ENCODE results near the gene TAS2R41.
"Not testable (repeated sequence)": the region's sequence is repeated elsewhere in the genome, so short reads cannot be mapped to it uniquely, and the experiment has no call there.

TAS2R41 gene

DNA sequence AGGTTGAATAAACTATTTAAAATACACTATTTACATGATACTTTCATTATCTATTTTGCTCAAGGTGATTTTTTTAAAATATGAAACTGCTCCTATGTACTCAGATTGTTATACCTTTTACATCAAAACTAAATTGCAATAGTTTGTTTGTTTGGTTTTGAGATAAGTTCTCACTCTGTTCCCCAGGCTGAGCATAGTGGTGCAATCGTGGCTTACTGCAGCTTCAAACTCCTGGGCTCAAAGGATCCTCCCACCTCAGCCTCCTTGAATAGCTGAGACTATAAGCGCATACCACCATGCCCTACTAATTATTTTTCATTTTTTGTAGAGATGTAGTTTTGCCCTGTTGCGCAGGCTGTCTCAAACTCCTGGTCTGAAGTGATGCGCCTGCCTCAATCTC lies 21.7 kb upstream of the TAS2R41 start:
- in situ Hi-C loops (cut with MboI; ENCODE audit: low sequenced_read_pairs) = no loop called here

- in situ Hi-C loops (cut with MboI; ENCODE audit: low sequenced_read_pairs) = no loop called here
Measured at GRCh38 chr7:143456992-143457793, 20.5 kb upstream of the TAS2R41 start.

DNA sequence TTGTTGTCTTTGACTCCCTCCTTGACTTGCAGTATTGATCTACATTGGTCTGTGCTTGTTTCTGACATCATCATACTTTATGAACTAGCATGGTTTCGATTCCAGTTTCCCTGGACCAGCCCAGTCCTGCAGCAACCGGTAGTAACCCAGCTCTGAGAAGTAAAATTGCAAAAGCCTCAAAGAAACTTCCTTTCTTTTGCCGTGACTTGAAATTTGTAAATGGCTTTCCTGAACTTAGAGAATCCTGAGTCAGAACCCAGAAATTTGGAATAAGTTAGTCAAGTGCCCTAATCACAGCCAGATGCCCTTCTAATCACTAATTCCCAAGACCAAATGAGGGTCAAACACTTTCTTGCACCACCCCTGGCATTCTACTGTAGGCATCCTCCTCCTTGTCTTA lies 19.4 kb upstream of the TAS2R41 start:
- in situ Hi-C loops (cut with MboI; ENCODE audit: low sequenced_read_pairs) = no loop called here

- in situ Hi-C loops (cut with MboI; ENCODE audit: low sequenced_read_pairs) = no loop called here
Measured at GRCh38 chr7:143458681-143459080, 19.0 kb upstream of the TAS2R41 start.

DNA sequence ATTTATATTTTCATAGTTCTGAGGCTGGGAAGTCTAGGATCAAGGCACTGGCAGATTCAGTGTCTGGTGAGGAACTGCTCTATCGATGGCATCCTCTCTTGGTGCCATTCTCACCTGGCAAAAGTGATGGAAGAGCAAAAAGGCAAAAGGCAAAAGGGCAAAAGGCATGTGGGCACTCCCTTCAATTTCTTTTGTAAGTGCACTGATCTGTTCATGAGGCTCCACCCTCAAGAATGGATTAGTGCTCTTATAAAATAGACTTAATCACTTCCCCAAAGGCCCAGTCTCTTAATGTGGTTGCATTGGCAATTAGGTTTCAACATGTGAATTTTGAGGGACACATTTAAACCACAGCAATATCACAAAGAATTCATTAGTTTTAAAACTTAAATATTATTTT lies 18.3 kb upstream of the TAS2R41 start:
- in situ Hi-C loops (cut with MboI; ENCODE audit: low sequenced_read_pairs) = no loop called here

DNA sequence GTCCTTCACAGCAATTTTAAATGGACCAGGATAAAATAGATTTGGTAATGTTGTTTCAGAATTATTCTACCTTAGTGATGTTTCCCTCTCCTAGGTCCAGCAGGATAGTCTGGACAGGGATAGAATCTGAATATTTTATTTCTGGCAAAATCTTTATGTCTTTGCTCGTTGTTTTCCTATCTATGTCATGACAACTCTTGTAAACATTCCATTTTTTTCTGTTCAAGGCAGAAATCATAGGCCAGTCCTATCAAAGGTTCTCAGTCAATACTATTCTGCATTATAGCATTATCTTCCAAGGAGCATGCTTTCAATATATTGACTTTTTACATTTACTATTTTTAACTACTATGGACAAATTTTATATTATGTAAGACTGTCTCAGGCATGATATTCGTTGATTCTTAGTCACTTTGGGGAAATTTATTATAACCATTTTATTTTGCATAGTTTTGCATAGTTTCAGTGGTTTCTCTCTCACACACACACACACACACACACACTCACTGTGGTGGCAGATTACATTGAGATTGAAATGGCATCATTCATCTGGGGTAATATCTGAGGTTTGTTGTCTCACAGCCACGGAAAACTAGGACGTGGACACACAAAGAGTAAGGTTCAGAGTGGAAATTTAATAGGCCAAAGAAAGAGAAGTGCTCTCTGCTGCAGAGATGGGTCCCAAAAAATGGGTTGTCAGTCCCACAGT lies 17.2 kb upstream of the TAS2R41 start:
- in situ Hi-C loops (cut with MboI; ENCODE audit: low sequenced_read_pairs) = no loop called here

DNA sequence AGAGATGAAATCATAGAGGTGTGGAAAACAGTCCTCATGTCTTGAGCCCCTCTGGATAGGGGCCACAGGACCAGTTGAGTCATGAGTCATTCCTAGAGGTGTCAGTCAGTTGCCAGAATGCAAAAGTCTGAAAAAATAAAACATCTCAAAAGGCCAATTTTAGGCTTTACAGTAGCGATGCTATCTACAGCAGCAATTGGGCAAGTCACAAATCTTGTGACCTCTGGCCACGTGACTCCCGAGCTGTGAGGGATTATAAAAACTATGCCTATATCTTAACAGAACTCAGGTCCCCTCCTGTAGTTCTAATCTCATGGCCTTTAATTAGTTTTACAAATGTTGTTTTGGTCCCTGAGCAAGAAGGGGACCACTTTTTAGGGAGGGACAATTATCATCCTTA lies 15.6 kb upstream of the TAS2R41 start:
- in situ Hi-C loops (cut with MboI; ENCODE audit: low sequenced_read_pairs) = no loop called here

GRCh38 chr7:143463556-143463955 lies 14.1 kb upstream of the TAS2R41 start:
- in situ Hi-C loops (cut with MboI; ENCODE audit: low sequenced_read_pairs) = no loop called here

- in situ Hi-C loops (cut with MboI; ENCODE audit: low sequenced_read_pairs) = no loop called here
Measured at GRCh38 chr7:143463957-143464356, 13.7 kb upstream of the TAS2R41 start.

DNA sequence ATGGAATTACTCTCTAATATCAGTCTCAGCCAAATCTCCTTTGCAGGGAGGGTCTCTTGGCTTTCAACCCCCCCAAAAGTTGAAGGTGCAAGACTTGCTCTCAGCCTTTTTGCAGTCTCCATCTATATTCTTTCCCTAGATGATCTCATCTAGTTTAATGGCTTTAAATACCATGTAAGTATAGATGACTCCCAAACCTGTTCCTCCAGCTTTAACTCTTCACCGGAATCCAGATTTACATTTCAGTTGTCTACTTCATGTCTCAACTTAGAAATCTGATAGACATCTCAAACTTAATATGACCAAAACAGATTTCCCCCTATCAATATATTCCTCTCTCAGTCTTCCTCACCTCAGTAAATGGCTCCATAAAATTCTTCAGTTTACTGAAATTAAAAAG lies 9.9 kb upstream of the TAS2R41 start:
- in situ Hi-C loops (cut with MboI; ENCODE audit: low sequenced_read_pairs) = no loop called here

DNA sequence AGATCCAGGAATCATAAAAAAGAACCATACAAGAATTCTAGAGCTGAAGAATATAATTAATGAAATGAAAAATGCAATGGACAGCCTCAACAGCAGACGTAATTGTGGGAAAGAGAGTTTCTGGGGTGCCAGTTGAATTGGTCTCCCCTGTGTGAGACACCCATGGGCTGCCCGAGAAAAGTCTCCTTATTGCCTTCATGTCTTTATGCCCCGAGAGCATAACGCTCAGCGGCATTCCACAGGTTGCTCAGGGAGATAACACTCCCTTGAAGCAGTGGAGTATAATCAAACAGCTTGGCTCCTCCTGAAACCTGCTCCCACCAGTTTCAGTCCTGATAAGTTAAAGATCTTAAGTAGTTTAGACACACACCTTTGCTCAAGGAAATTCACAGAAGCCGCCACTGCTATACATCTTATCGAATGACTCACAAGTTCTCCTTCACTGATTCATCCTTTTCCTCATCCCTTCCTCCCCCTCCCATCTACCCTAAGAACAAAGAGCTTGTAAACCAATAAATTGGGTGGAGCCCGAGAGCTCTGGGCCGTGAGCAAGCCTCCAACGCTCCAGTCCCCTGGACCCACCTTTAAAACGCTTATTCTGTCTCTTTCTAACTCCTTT lies 5.5 kb upstream of the TAS2R41 start:
- in situ Hi-C loops (cut with MboI; ENCODE audit: low sequenced_read_pairs) = not testable (repeated sequence)

- in situ Hi-C loops (cut with MboI; ENCODE audit: low sequenced_read_pairs) = no loop called here
Measured at GRCh38 chr7:143479055-143479766, 1.5 kb downstream of the TAS2R41 start.

DNA sequence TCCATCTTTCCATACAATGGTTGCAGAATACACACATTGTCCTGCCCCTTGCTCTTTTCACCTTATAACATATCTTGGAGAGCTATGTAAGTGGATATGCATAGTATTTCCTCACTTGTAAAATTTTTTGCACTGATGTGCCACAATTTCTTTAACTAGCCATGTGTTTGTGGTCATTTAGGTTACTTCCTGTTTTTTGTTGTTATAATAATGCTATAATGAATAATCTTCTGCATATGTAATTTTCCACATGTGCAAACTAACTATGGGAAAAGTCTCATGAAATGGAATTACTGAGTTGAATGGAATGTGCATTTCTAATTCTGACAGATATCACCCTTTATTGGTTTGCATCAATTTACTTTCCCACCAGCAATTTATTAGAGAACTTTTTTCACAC lies 2.8 kb downstream of the TAS2R41 start:
- in situ Hi-C loops (cut with MboI; ENCODE audit: low sequenced_read_pairs) = no loop called here

DNA sequence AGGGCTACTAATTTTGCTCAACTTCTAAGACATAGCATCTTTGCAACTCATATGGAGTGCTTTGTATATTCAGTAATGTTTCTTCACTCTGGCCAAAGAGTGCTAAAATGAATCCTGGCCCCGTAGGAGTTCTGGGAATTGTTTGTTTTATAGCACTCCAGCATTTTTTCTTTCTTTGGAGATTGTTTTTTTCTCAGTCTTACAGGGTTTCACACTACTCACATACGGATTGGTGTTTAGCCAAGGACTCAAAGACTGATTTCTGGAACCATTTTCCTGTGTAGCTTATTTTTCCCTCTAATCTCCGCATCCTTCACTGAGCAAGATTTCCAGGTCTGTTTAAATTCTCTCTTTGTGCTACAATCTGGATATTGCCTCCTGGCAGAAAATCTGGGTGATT lies 6.4 kb downstream of the TAS2R41 start:
- in situ Hi-C loops (cut with MboI; ENCODE audit: low sequenced_read_pairs) = no loop called here

DNA sequence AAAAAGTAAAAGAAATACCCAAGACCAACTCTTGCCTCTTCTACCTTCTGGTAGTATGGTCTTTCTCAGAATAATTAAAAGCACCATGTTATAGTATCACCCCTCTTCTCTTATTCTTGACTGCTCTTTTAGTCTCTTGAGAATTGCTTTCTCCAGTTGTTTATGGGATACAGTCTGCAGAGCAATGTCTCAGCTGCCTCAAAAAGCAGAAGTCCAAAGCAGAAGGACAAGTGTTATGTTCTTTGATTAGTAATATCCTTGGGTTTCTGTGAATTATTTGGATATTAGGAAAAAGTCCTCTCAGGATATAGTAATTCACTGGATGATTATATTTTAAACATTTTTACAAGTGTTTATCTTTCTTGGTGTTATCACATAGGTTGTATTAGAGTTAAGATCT lies 7.4 kb downstream of the TAS2R41 start:
- in situ Hi-C loops (cut with MboI; ENCODE audit: low sequenced_read_pairs) = no loop called here

DNA sequence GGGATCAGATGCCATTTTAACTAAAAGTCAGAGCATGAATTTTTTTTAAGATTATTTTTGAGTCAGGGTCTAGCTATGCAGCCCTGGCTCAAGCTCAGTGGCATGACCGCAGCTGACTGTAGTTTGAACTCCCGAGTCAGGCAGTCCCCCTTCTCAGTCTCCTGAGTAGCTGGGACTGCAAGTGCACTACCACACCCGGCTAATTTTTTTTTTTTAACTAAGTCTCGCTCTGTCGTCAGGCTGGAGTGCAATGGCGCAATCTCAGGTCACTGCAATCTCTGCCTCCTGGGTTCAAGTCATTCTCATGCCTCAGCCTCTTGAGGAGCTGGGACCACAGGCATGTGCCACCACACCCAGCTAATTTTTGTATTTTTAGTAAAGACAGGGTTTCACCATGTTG lies 7.8 kb downstream of the TAS2R41 start:
- in situ Hi-C loops (cut with MboI; ENCODE audit: low sequenced_read_pairs) = no loop called here

DNA sequence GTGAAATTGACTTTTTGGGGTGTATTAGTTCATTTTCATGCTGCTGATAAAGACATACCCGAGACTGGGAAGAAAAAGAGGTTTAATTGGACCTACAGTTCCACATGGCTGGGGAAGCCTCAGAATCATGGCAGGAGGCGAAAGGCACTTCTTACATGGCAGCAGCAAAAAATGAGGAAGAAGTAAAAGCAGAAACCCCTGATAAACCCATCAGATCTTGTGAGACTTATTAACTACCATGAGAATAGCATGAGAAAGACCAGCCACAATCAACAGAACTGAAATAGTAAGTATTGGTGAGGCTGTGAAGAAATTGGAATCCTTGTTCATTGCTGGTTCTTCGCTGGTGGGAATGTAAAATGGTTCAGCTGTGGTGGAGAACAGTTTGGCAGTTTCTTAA lies 8.6 kb downstream of the TAS2R41 start:
- in situ Hi-C loops (cut with MboI; ENCODE audit: low sequenced_read_pairs) = not testable (repeated sequence)

GRCh38 chr7:143487061-143487460 lies 9.4 kb downstream of the TAS2R41 start:
- in situ Hi-C loops (cut with MboI; ENCODE audit: low sequenced_read_pairs) = no loop called here

- in situ Hi-C loops (cut with MboI; ENCODE audit: low sequenced_read_pairs) = no loop called here
Measured at GRCh38 chr7:143487566-143487965, 9.9 kb downstream of the TAS2R41 start.

DNA sequence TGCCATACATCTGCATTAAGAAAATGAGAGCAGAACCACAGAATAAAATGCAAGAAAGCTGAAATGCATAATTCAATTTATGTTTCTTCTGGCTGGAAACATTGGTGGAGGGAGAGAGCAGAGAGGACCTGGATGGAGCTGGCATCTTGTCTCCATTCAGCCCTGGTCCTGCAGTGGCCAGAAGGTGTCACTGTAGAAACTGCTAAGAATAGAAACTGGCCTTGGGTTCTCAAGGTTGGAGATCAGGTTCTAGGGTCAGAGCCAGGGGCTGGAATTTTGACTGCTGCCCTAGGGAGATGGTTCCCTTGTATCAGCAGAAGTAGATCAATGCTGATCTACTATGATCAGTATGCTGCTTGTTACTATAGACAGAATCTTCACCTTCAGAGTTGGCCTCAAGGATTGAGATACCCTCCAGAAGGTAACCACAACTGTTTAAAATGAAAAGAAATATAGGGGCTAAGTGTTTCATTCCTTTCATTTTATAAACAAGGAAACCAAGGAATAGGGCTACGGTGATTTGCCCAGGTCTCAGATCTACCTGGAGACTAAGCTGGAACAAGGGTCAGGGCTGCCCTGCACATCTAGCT lies 13.1 kb downstream of the TAS2R41 start:
- in situ Hi-C loops (cut with MboI; ENCODE audit: low sequenced_read_pairs) = no loop called here

DNA sequence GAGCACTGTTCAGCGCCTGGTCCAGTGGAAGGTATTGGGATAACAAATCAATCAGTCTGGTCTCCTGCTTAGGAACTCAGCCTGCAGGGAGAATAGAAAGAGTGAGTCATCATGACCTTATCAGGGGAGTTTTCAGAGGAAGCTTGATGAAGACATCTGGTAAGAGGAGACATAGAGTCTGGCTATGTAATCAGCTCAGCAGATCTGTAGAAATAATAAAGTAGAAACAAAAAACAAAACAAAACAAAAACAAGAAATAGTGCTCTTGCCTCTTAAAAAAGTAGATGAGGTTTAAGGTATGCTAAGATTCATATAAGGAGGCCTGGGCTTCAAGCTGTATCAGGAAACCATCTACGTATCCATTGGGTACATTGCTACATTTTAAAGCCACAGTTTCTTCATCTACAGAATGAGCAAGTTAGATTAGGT lies 14.4 kb downstream of the TAS2R41 start:
- in situ Hi-C loops (cut with MboI; ENCODE audit: low sequenced_read_pairs) = no loop called here
